ENCODE data around the gene USH1C.

USH1C gene

DNA sequence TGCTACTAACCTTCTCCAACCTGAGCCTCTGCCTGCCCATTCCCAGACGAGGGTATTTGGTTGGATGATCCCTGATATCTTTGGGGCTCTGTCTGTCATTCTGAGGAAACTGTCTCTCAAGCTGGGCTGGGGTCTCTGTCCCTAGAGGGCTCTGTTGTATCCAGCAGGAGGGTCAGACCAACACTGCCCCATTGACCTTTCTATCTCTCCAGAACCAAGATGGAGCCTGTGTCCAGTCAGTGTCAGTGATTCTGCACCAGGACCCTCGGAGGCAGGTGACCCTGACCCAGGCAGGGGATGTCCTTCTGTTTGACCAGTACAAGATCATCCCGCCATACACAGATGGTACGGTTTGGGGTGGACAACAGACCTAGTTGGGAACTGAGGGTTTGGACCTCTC, 24.7 kb upstream of the USH1C start:
- H3K27ac ChIP-seq = no peak overlapping the region
- TF ChIP-seq, protein P1, sequence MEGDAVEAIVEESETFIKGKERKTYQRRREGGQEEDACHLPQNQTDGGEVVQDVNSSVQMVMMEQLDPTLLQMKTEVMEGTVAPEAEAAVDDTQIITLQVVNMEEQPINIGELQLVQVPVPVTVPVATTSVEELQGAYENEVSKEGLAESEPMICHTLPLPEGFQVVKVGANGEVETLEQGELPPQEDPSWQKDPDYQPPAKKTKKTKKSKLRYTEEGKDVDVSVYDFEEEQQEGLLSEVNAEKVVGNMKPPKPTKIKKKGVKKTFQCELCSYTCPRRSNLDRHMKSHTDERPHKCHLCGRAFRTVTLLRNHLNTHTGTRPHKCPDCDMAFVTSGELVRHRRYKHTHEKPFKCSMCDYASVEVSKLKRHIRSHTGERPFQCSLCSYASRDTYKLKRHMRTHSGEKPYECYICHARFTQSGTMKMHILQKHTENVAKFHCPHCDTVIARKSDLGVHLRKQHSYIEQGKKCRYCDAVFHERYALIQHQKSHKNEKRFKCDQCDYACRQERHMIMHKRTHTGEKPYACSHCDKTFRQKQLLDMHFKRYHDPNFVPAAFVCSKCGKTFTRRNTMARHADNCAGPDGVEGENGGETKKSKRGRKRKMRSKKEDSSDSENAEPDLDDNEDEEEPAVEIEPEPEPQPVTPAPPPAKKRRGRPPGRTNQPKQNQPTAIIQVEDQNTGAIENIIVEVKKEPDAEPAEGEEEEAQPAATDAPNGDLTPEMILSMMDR (IDR thresholded peaks at IDR 0.05) = no peak
- no peak for TF ChIP-seq ZFX (IDR thresholded peaks at IDR 0.05; ENCODE audit: borderline replicate concordance)

DNA sequence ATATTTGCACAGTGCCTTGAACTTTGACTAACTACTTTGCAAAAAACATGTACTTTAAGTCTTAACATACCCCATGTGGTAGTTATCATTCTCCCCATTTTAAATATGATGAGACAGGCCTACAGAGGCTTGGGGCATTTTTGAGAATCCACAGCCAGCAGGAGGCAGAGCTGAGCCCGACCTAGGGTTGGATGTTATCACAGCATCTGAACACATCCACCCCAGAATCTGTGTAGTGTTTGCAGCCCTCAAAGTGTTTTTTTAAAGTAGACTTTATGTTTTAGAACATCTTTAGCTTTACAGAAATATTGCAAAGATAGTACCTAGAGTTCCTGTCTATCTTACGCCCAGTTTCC, 20.4 kb upstream of the USH1C start:
- no peak overlapping the region for H3K27ac ChIP-seq
- TF ChIP-seq, protein P1 (IDR thresholded peaks at IDR 0.05) = peak; percentile 59
- TF ChIP-seq ZFX (IDR thresholded peaks at IDR 0.05; ENCODE audit: borderline replicate concordance) = no peak

DNA sequence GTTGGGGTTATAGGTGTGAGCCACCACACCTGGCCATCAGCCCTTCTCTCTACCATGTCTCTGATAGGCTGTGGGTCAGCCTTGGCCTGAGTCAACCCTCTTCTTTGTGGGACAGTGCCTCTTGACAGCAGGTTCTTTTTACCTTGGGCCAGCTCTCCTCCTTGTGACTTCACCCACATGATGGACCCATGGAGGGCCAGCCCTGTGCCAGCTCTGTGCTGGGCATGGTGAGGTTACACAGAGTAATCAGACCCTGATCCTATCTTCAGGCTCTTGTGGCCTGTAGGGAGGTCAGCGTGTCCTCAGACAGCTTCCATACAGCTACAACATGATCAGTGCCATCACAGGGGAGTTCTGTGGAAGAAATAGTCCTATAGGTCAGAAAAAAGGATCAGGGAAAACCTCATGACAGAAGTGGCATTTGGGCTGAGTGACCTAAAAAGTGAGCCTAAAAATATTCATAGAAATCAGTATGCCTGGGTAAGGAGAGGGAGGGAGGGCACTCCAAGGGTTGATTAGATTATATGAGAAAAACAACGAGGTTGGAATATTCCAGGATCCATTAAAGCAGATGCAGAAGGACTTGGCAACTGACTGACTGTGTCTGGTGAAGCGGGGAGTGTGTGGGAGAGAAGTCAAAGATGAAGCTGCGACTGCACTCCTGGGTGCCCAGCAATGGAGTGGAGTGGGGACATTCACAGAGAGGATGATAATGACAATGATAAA, 19.9 kb upstream of the USH1C start:
- no peak for TF ChIP-seq ZFX (IDR thresholded peaks at IDR 0.05; ENCODE audit: borderline replicate concordance)
- TF ChIP-seq, protein P1 (IDR thresholded peaks at IDR 0.05) = no peak
- no peak overlapping the region for H3K27ac ChIP-seq

DNA sequence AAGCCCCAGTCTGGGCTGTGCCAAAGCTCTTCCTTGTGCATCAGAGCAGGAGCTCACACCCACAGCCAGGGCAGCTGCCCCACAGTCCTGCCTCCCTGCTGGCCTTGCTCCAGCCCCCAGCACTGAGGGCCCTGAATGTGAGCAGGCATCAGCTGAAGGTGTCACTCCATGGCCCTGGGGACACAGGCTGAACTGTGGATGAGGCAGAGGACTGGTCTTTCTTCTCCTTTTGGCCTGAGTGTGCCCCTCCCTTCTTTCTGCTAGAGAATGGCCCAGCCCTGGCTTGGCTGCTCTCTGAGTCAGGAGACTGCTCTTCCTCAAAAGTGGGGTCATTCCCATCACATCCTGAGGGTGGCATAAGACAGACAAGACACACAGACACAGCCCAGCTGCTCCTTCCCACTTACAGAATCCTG, 19.0 kb upstream of the USH1C start:
- no peak for TF ChIP-seq ZFX (IDR thresholded peaks at IDR 0.05; ENCODE audit: borderline replicate concordance)
- TF ChIP-seq, protein P1 (IDR thresholded peaks at IDR 0.05) = no peak
- no peak overlapping the region for H3K27ac ChIP-seq

DNA sequence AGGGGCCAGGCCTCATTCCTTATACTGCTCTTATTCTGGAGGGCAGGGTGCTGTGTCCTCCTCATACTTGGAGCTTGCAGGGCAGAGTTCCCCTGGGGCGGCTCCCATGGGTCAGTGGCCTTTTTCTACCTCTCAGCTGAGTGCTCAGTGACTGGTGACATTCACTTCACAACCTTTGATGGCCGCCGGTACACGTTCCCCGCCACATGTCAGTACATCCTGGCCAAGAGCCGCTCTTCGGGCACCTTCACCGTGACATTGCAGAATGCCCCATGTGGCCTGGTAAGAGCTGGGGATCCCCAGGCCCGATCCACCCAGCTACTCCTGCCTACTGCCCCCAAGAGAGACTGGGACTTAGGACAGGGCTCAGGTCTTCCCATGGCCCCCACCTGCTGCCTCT, 17.3 kb upstream of the USH1C start:
- no peak for TF ChIP-seq ZFX (IDR thresholded peaks at IDR 0.05; ENCODE audit: borderline replicate concordance)
- TF ChIP-seq, protein P1 (IDR thresholded peaks at IDR 0.05) = no peak
- H3K27ac ChIP-seq = no peak overlapping the region

DNA sequence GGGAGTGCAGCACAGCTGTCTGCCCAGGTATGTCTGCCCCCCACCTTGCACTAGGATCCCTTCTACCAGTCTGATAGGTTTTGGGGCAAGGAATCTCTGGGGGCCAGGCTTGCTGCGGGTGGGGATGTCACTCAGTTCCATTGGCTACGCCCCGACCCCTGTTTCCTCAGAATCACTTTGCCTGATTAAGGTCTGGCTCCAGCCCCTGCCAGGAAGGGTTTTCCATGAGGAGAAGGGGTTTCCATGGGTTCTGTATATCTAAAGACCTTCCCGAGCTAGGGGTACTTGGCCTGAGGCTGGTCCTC, 16.8 kb upstream of the USH1C start:
- no peak overlapping the region for H3K27ac ChIP-seq
- TF ChIP-seq, protein P1 (IDR thresholded peaks at IDR 0.05) = no peak
- TF ChIP-seq ZFX (IDR thresholded peaks at IDR 0.05; ENCODE audit: borderline replicate concordance) = no peak

DNA sequence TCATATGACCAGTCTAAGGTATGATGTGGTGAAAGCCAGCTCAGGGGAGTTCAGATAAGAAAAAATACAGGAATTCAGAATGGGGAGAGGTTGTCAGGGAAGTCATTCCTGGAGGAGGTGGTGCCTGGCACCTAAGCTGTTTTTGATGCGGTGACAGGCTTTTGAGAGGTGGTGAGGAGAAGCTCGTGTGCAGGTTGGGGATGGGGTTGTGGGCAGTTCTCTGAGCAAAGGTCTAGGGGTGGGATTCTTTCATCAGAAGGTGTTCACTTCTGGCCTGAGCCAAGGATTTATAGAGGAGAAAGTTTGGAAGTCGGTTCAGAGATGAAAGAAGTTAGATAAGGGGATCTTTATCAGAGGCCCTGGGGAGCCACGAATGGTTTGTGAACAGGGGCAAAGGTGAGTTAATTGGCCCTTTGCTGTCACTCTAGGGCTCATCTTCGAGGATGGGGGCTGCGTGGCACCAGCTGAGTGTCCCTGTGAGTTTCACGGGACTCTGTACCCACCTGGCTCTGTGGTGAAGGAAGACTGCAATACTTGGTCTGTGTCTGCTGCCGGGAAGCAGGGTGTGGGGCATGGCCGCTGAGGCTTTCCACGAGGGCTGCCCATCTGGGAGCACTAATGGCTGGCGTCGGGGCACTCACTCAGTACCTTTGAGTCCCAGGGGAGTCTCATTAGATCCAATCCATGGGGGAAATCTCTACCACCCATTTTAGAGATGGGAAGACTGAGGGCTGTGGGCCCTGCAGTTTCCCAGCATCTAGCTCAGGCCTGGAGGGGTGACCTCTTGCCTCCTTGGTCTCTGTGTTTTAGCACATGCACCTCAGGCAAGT, 16.3 kb upstream of the USH1C start:
- no peak for TF ChIP-seq ZFX (IDR thresholded peaks at IDR 0.05; ENCODE audit: borderline replicate concordance)
- TF ChIP-seq, protein P1 (IDR thresholded peaks at IDR 0.05) = no peak
- no peak overlapping the region for H3K27ac ChIP-seq
